Measurements from ENCODE around the gene FAIM. TPM values are rescaled to one million over a fixed set of nuclear protein-coding genes. Genes with fewer than 3 reads are reported as not detected.

The FAIM gene
- total RNA-seq, 4 donors from 2014 or later: 17.8 to 28.4 (median 19.9) TPM

DNA sequence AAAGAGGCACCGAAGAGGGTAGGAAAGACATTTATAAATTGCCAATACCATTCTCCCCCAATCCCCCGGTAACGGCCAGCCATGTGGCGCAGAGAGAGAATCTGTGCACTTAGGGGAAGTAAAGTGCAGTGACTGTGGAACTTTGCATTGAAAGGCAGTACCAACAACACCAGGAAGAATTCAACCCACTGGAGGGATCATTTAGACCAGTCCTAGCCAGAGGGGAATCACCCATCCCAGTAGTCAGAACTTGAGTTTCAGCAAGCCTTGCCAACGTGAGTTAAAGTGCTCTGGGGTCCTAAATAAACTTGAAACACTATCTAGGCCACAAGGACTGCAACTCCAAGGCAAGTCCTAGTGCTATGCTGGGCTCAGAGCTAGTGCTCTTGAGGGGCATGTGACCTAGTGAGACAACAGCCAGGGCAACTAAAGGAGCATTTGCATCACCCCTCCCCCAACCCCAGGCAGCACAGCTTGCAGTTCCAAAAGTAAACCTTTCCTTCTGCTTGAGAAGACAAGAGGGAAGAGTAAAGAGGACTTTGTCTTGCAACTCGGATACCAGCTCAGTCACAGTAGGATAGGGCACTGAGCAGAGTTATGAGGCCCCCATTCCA is 29.5 kb upstream of the FAIM start:
- TF ChIP-seq CTCF (IDR thresholded peaks at IDR 0.05; ENCODE audit: low read depth): no peak

DNA sequence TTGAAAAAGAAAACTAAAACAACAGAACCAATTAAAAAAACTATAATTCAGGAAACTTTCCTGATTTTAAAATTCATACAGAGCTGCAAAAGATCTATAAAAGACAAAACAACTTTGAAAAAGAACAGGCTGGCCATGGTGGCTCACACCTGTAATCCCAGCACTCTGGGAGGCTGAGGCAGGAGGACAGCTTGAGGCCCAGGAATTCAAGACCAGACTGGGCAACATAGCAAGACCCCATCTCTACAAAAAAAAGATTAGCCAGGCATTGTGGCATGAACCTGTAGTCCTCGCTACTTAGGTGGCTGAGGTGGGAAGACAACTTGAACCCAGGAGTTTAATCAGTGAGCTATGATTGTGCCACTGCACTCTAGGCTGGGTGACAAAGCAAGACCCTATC is 21.2 kb upstream of the FAIM start:
- TF ChIP-seq CTCF (IDR thresholded peaks at IDR 0.05; ENCODE audit: low read depth): no peak

GRCh38 chr3:138588445-138588844 is 20.1 kb upstream of the FAIM start:
- no peak for TF ChIP-seq CTCF (IDR thresholded peaks at IDR 0.05; ENCODE audit: low read depth)

- TF ChIP-seq CTCF (IDR thresholded peaks at IDR 0.05; ENCODE audit: low read depth): no peak
These were observed 17.2 kb upstream of the FAIM start for GRCh38 chr3:138591392-138591791.

DNA sequence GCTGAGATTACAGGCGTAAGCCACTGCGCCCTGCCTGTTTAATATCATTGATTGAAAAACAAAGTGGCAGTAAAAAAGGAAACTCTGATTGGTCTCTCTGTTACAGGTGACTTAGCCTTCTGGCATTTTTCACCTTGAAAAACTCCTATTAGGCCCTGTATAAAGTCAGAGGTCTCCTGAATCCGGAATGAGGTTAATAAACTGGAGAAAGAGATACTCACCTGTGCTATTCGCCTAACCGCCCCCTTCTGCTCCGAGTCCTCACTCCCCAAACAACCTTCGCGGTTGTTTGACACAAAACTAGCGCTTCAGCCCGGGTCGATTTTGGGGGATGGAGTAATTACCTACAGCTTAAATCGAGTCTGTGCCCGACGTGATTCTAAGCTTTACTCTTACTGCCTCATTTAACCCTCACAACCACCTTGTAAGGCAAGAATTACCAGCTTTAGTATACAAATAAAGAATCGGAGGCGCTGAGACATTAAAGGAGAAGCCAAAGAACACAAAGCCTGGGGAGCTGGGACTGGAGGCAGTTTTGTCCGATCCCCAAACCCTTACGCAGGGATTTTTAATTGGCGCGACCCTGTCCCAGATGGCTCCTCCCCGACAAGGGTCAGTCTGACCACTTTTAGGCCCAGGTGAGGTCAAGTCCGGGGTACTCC is 15.0 kb upstream of the FAIM start:
- TF ChIP-seq CTCF (IDR thresholded peaks at IDR 0.05; ENCODE audit: low read depth): no peak

DNA sequence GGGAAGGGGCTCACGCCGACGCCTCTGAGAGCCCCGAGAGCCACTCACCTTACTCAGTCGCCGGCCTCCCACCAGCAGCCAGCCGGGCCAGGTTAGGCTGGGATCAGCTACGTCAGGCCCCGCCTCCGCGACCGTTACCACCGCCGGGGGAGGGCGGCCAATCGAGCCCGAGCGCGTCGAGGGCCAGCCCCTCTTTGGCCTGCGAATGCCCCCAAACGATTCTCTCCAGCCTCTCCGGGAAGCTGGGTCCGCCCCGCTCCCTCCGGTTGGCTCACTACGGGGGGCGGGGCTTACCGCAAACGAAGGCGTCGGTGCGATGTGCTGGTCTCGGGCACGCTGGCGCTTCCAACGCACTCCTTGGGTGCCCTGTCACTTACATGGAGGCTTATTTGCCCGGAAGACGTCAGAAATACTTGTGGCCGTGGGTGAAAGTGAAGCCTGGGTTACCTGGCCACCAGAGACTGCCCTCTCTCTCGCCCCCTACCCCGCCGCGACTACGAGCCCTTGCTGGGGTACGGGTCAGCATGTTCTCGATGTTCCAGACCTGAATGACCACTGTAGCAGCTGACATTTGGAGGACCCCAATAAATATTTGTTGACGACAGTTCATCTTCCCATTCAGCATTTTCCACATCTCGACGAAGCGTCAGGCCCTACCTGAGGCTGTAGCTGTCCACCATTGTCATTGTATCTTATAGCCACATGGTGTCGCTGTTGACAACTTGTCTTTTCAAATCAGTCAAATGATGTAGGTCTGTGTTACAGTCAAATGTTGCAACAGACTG is 14.2 kb upstream of the FAIM start, which contains the start of gene CEP70:
CEP70 (minus strand) TSS at position 111 of the 785 bp plus-strand sequence. CDS start 21,333 bp downstream, outside the sequence.
- no peak for TF ChIP-seq CTCF (IDR thresholded peaks at IDR 0.05; ENCODE audit: low read depth)
